Left cardiac atrium (tissue), 4 donors: ENCODE data around the gene NBR1. TPM values are rescaled to one million over a fixed set of nuclear protein-coding genes. Genes with fewer than 3 reads are reported as not detected.
"Not testable (repeated sequence)": the region's sequence is repeated elsewhere in the genome, so short reads cannot be mapped to it uniquely, and the experiment has no call there.

Experiments used
- ATAC-seq, 2 donors: fragments of 200-7000 bp; cut with Tn5 transposase; one replicate each; pipeline ENCODE4 v1.9.1; 2020; ENCODE audit warnings: mild to moderate bottlenecking in 2 of 2, moderate library complexity in 2 of 2
- DNase-seq: peaks from one replicate; pipeline ENCODE4 v3.0.0-alpha.2; 2020
- intact Hi-C, 2 donors: fragments of 100-400 bp; cut with DNase I; formaldehyde crosslinking; loops; one replicate each; pipeline versions ENCODE4 v1.14.1 to v1.15.1; 2022 to 2023
- long read RNA-seq: library from polyadenylated mRNA; unstranded; transcript quantifications from one replicate; pipeline ENCODE4 v2.0.0, GENCODE V29; 2021
- total RNA-seq, 2 donors: library from RNA; stranded (reverse); fragmentation: NEBNext Ultra II Directional; extraction: Animal tissue kit (Norgen Biotek cat#: 25700); gene quantifications; one replicate each; pipeline ENCODE4 v1.2.1, GENCODE V29; 2021
- donor health status: DM: no; HTN: yes; CAD: no.
- donor health status: DM: no; HTN: yes; CAD: no; lungs with severe emphysema.
- donor health status: DM: yes; HTN: yes; CAD: no.
- donor health status: Dilated cardiomyopathy.

NBR1 gene, protein sequence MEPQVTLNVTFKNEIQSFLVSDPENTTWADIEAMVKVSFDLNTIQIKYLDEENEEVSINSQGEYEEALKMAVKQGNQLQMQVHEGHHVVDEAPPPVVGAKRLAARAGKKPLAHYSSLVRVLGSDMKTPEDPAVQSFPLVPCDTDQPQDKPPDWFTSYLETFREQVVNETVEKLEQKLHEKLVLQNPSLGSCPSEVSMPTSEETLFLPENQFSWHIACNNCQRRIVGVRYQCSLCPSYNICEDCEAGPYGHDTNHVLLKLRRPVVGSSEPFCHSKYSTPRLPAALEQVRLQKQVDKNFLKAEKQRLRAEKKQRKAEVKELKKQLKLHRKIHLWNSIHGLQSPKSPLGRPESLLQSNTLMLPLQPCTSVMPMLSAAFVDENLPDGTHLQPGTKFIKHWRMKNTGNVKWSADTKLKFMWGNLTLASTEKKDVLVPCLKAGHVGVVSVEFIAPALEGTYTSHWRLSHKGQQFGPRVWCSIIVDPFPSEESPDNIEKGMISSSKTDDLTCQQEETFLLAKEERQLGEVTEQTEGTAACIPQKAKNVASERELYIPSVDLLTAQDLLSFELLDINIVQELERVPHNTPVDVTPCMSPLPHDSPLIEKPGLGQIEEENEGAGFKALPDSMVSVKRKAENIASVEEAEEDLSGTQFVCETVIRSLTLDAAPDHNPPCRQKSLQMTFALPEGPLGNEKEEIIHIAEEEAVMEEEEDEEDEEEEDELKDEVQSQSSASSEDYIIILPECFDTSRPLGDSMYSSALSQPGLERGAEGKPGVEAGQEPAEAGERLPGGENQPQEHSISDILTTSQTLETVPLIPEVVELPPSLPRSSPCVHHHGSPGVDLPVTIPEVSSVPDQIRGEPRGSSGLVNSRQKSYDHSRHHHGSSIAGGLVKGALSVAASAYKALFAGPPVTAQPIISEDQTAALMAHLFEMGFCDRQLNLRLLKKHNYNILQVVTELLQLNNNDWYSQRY
- 10 to 100 TPM; 71.9 to 87.2 TPM for total RNA-seq
- long read RNA-seq, partial matches to known transcripts: 25 of 68 reads
- long read RNA-seq, other reads (novel, unspliced or antisense): 43 of 68 reads

- peak; percentile 94 for DNase-seq
- intact Hi-C loops: loop anchor here in 1 of 2 donors (5.0 kb wide), 2 partner anchors 149 to 164 kb away; partner anchors contain the start of genes IFI35 and VAT1
- ATAC-seq: peak; percentile 91 to 93
These were observed at the start of gene NBR1 for GRCh38 chr17:43170766-43171585. Gene NBR1 (plus strand): TSS chr17:43171214. CDS start chr17:43175800, 4,586 bp downstream.

GRCh38 chr17:43125133-43125966, 45.7 kb upstream of the NBR1 start, which contains the start of gene BRCA1:
Gene BRCA1 (minus strand): TSS chr17:43125364. CDS start chr17:43124096, 1,268 bp downstream.
- intact Hi-C loops: no loop called here
- DNase-seq: peak; percentile 93
- peak; percentile 100 for ATAC-seq

DNA sequence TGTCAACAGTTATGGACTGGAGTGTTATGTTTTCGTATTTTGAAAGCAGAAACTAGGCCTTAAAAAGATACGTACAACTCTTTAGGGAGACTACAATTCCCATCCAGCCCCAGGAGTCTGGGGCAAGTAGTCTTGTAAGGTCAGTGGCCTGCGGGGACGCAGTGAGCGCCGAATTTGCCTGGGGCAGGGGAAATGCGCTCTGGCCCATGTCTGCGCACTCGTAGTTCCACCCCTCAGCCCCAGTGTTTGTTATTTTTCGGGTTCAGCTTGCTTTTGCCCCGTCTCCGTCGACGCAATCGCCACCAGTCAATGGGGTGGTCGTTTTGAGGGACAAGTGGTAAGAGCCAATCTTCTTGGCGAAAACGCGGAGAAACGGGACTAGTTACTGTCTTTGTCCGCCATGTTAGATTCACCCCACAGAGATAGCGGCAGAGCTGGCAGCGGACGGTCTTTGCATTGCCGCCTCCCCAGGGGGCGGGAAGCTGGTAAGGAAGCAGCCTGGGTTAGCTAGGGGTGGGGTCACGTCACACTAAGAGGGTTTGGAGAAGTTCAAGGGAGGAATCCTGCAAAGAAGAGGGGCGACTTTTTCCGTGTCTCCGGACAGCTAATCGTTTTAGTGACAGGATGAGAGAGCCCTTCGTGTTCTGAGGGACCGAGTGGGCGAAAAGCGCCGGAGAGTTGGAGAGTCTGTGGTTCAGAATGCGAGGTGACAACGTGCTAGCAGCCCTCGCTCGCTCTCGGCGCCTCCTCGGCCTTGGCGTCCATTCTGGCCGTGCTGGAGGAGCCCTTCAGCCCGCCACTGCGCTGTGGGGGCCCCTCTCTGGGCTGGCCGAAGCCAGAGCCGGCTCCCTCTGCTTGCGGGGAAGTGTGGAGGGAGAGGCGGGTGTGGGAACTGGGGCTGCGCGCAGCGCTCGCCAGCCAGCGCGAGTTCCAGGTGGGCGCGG, 44.8 kb upstream of the NBR1 start:
- ATAC-seq: no peak
- intact Hi-C loops: no loop called here
- DNase-seq: peak; percentile 22

DNA sequence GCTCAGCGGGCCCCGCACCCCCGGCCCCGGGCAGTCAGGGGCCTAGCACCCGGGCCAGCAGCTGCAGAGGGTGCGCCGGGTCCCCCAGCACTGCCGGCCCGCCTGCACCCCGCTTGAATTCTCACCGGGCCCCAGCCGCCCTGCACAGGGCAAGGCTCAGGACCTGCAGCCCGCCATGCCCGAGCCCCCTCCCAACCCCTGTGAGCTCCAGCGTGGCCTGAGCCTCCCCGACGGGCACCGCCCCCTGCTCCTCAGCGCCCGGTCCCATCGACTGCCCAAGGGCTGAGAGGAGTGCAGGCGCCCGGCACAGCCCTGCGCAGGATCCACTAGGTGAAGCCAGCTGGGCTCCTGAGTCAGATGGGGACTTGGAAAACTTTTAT, 44.1 kb upstream of the NBR1 start:
- intact Hi-C loops: no loop called here
- ATAC-seq (no peak), DNase-seq (no peak)

GRCh38 chr17:43127333-43127876, 43.6 kb upstream of the NBR1 start:
- intact Hi-C loops, DNase-seq, ATAC-seq: not testable (repeated sequence)

GRCh38 chr17:43129671-43130010, 41.4 kb upstream of the NBR1 start:
- intact Hi-C loops: no loop called here
- no peak for ATAC-seq
- no peak for DNase-seq

- no peak for ATAC-seq
- intact Hi-C loops: no loop called here
- DNase-seq: no peak
These were observed 38.9 kb upstream of the NBR1 start for GRCh38 chr17:43132117-43132516.

DNA sequence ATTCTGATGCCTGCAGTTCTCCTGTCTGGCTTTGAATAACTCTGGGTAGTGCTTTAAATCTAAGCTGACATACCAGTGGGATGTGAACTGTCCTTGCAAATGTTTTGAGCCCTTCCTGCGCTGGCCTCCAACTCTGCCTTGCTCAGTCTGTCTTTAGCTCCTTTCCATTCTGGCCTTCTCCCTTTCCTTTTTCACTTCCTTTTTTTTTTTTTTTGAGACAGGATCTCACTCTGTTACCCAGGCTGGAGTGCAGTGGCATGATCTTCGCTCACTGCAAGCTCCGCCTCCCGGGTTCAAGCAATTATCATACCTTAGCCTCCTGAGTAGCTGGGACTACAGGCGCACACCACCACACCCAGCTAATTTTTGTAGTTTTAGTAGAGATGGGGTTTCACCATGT, 37.6 kb upstream of the NBR1 start:
- DNase-seq, ATAC-seq, intact Hi-C loops: not testable (repeated sequence)

- DNase-seq: no peak
- ATAC-seq: no peak
- intact Hi-C loops: no loop called here
These were observed 36.1 kb upstream of the NBR1 start for GRCh38 chr17:43134774-43135453.

DNA sequence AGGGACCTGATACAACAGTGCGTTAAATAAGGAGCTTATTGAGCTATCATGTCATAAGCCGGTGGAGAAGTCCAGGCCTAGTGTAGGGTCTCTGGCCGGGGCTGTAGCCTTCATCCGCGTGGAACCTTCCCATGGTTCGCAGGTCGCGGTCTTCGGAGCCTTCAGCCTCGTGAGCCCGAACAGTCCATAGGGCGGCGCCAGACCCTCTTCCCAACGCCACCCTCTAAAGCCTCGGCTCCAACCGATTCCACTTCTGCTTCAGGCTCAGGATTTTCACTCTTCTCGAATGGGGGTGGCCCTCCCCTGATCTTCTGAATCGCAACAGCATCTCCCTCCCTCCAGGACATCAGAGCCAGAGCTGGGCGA, 35.6 kb upstream of the NBR1 start:
- DNase-seq: no peak
- ATAC-seq: no peak
- intact Hi-C loops: no loop called here

GRCh38 chr17:43136574-43136973, 34.4 kb upstream of the NBR1 start:
- intact Hi-C loops, ATAC-seq, DNase-seq: not testable (repeated sequence)

- DNase-seq, intact Hi-C loops, ATAC-seq: not testable (repeated sequence)
These were observed 32.5 kb upstream of the NBR1 start for GRCh38 chr17:43138531-43138930.

- DNase-seq: no peak
- intact Hi-C loops: no loop called here
- no peak for ATAC-seq
These were observed 30.4 kb upstream of the NBR1 start for GRCh38 chr17:43140396-43141332.

DNA sequence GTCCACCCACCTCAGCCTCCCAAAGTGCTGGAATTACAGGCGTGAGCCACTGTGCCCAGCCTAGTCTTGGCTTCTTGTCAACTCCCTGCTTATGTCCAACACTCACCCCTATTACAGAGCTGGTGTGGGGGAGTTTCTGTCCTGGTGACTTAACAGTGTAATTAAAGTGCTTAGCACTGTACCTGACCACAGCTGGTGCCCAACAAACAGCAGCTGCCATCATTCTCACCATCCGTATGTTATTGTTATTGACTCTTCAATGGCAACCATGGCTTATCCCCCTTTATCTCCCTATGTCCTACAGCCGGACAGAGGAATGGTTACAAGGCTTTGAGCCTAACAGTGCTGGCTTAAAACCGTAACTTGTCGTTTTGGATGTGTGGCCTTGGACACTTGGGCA, 28.9 kb upstream of the NBR1 start:
- ATAC-seq (no peak), DNase-seq (no peak)
- intact Hi-C loops: no loop called here

- no peak for DNase-seq
- intact Hi-C loops: no loop called here
- ATAC-seq: no peak
These were observed 27.8 kb upstream of the NBR1 start for GRCh38 chr17:43143201-43143600.
